GM10847 (cell line): ENCODE measurements around the gene CUX1.

Experiments used
- POLR2A ChIP-seq: IDR thresholded peaks from 2 replicates; pipeline ENCODE4 v1.6.1; 2011; ENCODE audit not compliant: insufficient read length; ENCODE audit errors: extremely low read depth

The CUX1 gene

DNA sequence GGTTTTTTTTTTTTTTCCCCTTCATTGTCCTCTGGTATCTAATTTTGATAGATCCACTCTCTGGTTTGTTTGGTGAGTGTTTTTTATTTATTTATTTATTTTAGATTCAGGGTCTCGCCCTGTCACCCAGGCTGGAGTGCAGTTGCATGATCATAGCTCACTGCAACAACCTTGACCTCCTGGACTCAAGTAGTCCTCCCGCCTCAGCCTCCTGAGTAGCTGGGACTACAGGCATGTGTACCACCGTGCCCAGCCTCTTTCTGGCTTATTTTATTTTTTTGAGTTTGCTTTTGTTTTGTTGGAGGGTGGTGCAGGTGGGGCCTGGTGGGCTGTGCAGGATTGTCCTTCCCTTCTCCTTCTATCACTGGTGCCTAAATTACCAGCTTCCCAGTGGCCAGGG lies 282.0 kb downstream of the CUX1 start:
- TF ChIP-seq POLR2A: no peak

DNA sequence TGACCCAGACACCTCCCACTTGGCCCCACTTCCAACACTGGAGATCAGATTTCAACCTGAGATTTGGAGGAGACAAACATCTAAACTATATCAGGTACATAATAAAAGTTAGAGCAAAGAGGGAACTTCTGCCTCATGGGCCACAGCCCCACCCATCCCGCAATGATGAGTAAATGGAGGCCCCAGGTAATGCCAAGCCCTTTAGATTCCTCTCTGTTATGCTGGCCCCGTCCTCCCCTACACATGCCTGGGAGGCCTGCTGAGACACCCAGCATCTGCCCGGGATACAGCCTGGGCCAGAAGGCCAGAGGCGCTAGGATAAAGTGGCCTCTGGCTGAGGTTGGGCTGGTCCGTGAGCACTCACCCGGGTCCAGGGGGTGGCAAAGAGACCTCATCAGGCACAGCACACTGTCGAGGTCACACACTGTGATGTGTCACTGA lies 283.7 kb downstream of the CUX1 start:
- no peak for TF ChIP-seq POLR2A

DNA sequence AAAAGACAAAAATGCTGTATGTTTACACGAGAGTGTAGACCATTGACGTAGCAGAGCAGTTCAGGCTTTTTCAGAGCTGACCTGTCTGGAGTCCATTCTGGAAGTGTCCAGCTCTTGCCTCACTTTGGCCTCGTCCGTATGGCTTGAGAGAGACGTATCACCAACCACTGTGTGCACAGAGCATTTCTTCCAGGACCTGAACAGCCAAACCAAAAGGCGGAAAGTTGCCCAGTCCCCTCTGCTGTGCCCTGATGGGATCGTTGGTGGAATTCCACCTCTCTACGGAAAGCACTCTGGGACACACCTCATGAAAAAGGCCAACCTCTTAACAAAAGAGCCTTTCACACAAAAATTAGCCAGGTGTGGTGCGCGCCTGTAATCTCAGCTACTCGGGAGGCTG lies 284.5 kb downstream of the CUX1 start:
- no peak for TF ChIP-seq POLR2A

DNA sequence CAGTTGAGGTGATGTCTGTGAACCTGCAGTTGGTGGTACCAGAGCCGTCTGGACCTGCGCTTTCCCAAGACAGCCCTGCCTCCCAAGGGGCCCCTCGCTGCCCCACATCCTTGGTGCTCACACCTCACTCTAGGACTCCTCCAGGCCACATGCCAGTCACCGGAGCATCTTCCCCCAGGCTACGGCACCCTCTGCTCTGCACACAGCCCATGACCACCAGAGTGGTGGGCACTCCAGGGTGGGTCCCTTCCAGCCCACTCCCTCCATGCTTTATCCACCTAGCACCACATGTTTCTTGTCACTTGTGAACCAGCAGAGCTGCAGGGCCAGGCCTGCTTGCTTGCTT lies 285.6 kb downstream of the CUX1 start:
- no peak for TF ChIP-seq POLR2A

DNA sequence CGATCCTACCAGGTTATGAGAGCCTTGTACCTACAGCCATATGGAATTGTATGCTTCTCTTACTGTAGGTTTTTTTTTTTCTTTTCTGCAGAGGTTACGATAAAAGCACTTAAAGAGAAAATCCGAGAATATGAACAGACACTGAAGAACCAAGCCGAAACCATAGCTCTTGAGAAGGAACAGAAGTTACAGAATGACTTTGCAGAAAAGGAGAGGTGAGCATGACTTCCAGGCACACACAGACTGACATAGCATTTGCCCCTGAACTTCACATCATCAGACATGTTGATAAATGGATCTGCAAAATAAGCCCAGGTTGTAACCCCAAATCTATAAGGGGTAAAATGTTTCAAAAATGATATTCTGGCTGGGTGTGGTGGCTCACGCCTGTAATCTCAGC lies 286.8 kb downstream of the CUX1 start:
- no peak for TF ChIP-seq POLR2A

DNA sequence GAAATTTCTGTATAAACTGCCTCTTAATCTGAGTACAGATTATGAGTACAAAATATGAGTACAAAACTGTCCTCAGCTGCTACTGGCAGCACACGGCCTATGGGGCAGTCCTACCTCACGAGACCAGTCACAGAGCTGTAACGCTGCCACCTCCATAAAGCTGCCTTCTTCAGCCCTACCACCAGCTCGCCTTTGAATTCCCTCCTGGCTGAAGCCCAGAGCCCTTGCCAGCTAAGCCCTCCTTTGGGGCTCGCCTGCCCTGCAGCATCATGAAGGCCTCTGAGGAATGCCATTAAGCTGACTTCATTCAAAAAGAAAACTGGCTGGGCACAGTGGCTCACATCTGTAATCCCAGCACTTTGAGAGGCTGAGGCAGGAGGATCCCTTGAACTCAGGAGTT lies 289.2 kb downstream of the CUX1 start:
- TF ChIP-seq POLR2A: no peak

DNA sequence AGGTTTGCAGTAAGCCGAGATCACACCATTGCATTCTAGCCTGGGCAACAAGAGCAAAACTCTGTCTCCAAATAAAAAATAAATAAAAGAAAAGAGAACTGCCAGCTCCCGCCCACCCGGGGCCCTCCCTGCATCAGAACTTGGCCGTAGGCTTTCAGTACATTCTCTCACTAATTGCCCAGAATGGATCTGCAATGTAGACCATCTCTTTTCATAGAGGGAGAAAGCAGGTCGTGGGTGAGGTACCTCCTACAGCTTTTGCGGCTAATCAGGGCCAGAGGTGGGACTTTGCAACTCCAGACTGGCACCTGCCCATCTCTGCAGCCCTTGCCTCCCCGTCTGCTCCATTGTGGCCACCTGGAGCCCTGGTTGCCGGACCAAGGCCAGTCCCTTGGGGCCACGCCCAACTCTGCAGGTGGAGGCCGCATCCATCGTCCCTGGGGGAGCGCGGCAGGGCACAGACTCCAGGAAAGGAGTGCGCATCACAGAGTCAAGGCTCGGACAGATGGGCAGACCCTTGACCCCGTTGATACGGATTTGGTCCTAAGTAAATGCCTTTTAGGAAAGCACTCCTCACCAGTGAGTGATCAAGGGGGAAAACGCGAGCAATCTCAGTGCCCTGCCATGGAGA lies 290.2 kb downstream of the CUX1 start:
- TF ChIP-seq POLR2A: no peak

DNA sequence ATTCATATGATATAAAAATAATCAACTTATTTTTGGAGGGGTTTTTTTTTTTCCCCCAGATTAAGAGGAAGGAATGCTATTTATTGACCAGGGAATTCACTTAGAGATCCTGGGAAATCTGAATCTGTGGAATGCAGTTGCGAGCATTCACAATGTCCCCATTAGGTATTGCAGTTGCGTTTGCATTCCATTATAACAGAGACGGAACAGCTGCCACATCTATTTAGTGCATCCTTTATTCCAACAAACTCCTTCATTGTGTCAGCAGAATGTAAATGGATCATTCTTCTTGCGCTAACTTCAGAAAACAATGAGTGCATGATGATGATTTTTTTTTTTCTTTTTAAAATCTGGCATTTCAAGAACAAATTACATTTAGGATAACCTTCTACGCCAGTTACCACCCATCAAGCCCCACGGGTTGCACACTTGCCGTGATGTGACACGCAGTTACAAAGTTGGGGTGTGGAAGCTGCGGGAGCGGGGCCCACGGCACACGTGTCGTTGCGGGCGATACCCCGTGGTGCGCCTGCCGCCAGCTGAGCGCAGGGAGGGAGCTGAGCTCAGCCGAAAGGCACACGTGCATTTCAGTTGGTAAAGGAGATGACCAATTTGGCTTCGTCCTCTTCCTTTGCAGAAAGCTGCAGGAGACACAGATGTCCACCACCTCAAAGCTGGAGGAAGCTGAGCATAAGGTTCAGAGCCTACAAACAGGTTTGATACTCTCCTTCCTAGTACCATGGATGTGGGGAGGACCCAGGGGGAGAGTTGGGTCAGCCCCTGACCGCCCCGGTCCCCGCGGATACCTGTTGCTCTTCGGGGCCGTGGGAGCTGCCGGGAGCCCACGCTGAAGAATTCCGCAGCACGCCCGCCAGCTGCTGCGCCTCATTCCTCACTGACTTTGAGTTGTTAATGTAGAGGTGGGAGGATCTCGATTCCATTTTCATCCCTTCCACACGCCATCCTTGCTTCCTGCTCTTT lies 293.9 kb downstream of the CUX1 start:
- no peak for TF ChIP-seq POLR2A

DNA sequence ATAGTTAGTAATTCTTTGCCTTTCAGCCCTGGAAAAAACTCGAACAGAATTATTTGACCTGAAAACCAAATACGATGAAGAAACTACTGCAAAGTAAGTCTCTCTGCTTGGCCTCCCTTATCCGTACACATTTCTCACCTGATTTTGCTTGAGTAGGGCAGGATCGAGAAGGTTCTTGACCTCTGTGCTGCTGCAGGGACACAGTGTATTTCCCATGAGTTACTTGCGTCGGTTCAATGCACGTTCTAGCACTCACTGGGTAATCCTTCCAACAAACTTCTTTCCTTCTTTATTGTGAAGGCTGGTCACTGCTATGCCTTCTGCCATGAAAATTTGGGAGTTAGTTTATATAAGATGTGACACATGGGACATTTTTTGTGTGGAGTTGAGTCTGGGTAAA lies 297.8 kb downstream of the CUX1 start:
- TF ChIP-seq POLR2A: no peak

DNA sequence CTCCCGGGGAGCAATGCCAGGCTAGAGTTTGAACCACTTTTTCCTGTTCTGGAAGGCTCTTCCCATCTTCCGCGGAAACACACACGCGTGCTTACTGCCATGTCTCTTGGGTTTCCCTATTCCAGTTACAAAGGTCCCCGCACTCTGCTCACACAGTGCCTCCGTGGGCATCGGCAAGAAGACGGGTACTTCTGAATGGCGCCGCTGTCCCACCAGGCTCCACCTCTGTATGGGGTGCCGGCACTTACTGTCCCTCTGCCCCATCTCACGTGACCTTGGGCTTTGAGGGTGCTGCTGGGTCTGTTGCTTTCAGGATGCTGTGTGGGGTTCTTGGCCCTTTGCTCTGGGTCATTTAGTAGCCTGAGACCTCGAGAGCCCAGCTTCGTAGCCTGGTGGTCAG lies 298.5 kb downstream of the CUX1 start:
- no peak for TF ChIP-seq POLR2A

DNA sequence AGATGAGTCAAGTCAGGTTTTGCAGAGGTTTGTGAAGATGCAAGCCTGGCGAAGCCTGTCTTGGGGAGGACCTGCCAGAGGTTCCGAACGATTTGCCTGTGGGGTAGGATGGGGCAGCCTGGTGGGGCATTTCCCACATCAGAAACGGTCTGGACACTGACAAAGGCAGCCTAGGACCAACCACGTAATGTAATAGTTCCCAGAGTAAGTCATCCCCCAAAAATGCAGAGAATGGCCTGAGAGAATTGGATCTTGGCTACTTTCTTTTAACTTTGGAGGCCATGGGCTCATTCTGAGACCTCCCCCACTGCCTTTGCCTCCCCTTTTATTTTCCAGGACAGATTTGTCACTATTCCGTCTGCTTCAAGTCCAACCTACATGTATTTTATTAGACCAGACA lies 300.3 kb downstream of the CUX1 start:
- no peak for TF ChIP-seq POLR2A

DNA sequence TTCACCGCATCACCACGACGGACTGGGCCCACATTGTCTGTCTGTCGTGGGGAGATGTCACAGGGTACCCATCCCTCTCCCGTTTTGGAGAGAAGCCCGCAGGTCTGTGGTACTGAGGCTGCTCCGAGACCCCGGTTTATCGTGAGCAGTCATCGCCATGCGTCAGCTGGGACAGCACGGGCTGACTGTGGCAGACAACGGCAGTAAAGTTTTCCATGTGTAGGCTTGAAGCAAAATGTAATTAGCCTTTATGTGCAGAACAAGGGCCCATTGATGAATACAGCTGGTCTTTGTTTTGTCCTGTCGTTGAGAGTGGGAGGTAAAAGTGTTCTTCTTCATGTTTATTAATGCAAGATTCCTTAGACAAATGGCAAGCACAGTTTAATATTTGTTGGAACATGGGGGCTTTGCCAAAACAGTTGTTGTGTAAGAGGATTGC lies 301.8 kb downstream of the CUX1 start:
- no peak for TF ChIP-seq POLR2A

DNA sequence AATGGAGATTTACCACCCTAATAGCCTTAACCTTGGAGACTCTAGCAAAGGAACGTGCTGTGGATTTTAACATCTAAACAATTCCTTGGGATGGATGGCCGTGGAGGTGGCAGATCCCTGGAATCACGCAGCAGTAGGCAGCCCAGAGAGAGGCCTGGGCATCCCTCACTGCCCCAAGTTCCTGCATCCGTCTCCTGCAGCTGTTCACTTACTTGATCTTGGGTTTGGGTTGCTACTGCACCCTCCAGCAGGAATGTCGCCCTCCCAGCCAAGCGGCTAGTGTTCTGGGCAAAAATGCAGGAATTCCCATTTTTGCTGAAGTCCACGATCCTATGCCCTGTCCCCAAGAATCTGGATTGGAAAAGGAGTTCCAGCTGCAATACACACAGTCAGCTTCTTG lies 302.5 kb downstream of the CUX1 start:
- TF ChIP-seq POLR2A: no peak

DNA sequence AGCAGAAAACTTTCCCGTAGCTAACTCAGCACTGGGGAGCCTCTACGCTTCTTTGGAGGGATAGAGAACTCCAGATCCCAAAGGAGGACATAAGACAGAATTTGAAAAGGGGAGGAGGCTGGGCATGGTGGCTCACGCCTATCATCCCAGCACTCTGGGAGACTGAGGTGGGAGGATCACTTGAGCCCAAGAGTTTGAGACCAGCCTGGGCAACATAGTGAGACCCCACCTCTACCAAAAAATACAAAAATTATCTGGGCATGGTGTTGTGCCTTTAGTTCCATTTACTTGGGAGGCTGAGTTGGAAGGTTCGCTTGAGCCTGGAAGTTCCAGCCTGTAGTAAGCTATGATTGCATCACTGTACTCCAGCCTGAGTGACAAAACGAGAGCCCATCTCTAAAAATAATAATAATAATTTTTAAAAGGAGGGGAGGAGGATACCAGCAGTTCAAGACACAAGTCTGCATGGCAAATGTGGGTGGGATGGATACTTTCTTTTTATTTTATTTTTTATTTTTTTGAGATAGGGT lies 303.3 kb downstream of the CUX1 start:
- TF ChIP-seq POLR2A: no peak

DNA sequence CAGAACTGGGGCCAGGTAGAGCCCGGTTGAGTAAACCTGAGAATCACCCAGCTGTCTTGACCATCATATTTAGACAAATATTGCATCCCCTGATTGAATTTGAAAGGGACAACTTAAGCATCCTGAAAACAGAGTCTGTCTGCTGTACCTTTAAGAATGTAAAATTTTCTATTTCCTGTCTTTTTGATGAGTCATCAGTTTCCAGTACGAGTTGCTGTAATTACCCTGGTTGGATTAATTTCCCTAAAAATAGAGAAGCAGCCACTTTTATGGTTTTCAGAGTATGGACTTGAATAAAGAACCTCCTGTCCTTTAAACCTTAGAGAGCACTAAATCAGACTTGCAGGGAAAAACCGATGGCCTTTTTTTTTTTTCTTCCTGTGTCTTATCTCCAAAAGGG lies 304.6 kb downstream of the CUX1 start:
- TF ChIP-seq POLR2A: no peak

DNA sequence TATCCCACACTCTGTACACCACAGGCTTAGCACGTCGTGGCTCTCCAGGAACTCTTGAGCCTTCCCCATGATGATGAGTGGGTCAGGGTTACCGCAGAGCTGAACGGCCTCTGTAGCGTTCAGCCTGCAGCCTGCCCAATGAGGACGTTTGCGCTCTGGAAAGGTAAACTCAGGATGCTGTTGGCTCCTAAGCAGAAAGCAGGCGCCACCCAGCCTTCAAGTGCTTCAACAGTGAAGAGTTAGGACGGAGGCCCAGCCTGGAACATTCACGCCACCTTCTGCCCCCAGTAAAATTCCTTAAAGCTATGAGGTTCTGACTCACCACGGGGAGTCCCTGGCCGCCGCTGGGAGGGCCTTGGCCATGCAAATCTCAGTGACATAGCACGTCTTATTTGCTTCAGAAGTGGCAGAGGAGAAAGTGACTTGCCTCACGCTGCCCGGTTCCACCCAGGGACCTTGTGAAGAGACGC lies 307.7 kb downstream of the CUX1 start:
- no peak for TF ChIP-seq POLR2A

DNA sequence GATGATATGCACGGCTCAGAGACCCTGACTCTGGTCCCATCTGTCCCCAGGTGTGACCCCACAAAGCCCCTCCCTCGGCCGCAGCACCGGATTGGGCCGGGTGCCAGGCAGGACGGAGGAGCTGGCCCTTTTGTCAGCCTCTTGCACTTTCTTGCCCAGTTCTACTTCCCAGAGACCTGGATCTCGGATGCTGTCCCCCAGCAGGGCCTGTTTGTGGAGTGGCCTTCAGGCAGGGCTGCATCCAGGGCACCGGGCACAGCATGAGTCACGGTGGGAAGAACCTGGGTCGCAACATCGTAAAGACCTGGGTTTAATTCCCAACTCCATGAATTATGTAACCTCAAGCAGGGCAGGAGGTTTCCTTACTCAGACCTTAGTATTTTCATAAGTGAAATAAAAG lies 310.9 kb downstream of the CUX1 start:
- no peak for TF ChIP-seq POLR2A
